Ascending aorta (tissue), 2 donors: ENCODE measurements around the gene CLK4. TPM values are rescaled to one million over a fixed set of nuclear protein-coding genes. Genes with fewer than 3 reads are reported as not detected.

ENCODE experiments used
- DNase-seq, 2 donors: peaks; one replicate each; pipeline ENCODE4 v3.0.0-alpha.2; 2019; ENCODE audit warnings: low spot score in 2 of 2
- H3K27ac ChIP-seq, 2 donors: fragments of 200-600 bp; sonication (generic); one replicate each; pipeline ENCODE4 v1.5.1; 2016 to 2017; ENCODE audit warnings: mild to moderate bottlenecking in 1 of 2
- H3K27me3 ChIP-seq: fragments of 200-600 bp; sonication (generic); one replicate; pipeline ENCODE4 v1.5.1; 2017
- H3K36me3 ChIP-seq, 2 donors: fragments of 200-600 bp; sonication (generic); one replicate each; pipeline ENCODE4 v1.5.1; 2016
- H3K4me1 ChIP-seq, 2 donors: fragments of 200-600 bp; sonication (generic); one replicate each; pipeline ENCODE4 v1.5.1; 2016 to 2017; ENCODE audit warnings: mild to moderate bottlenecking in 1 of 2
- H3K4me3 ChIP-seq, 2 donors: fragments of 200-600 bp; sonication (generic); one replicate each; pipeline ENCODE4 v1.5.1; 2016 to 2017; ENCODE audit warnings: mild to moderate bottlenecking in 1 of 2
- H3K9me3 ChIP-seq, 2 donors: fragments of 200-600 bp; sonication (generic); one replicate each; pipeline ENCODE4 v1.5.1; 2016
- intact Hi-C: fragments of 100-400 bp; cut with DNase I; formaldehyde crosslinking; loops from one replicate; pipeline ENCODE4 v1.15.1; 2023
- total RNA-seq: library from RNA; depleted of rRNA; stranded (reverse); fragments of >200 nt; gene quantifications from one replicate; pipeline ENCODE4 v1.1.0, GENCODE V29; 2016
- TF ChIP-seq, protein P1 (sequence below), 3 experiments: fragments of 200-600 bp in 2 of 3; fragments of 450-650 bp in 1 of 3; sonication (generic) in 2 of 3; IDR thresholded peaks; one replicate each; pipeline ENCODE4 v1.5.1; 2016 to 2019; ENCODE audit warnings: antibody characterized with exemption in 3 of 3, mild to moderate bottlenecking in 1 of 3, moderate library complexity in 1 of 3

Gene CLK4
- total RNA-seq, 1 donor from 2014 or later: 17.6 TPM

GRCh38 chr5:178560911-178561310 lies 65.9 kb downstream of the CLK4 start:
- no peaks in the 10 kb centered on the region for H3K27me3 ChIP-seq
- no peak for DNase-seq
- no peaks in the 10 kb centered on the region for H3K4me1 ChIP-seq
- H3K36me3 ChIP-seq: no peaks in the 10 kb centered on the region
- no peaks in the 10 kb centered on the region for H3K9me3 ChIP-seq
- intact Hi-C loops: no loop called here
- no peak overlapping the region for H3K4me3 ChIP-seq
- TF ChIP-seq, protein P1, sequence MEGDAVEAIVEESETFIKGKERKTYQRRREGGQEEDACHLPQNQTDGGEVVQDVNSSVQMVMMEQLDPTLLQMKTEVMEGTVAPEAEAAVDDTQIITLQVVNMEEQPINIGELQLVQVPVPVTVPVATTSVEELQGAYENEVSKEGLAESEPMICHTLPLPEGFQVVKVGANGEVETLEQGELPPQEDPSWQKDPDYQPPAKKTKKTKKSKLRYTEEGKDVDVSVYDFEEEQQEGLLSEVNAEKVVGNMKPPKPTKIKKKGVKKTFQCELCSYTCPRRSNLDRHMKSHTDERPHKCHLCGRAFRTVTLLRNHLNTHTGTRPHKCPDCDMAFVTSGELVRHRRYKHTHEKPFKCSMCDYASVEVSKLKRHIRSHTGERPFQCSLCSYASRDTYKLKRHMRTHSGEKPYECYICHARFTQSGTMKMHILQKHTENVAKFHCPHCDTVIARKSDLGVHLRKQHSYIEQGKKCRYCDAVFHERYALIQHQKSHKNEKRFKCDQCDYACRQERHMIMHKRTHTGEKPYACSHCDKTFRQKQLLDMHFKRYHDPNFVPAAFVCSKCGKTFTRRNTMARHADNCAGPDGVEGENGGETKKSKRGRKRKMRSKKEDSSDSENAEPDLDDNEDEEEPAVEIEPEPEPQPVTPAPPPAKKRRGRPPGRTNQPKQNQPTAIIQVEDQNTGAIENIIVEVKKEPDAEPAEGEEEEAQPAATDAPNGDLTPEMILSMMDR (IDR thresholded peaks at IDR 0.05): no peak
- H3K27ac ChIP-seq: no peak overlapping the region

DNA sequence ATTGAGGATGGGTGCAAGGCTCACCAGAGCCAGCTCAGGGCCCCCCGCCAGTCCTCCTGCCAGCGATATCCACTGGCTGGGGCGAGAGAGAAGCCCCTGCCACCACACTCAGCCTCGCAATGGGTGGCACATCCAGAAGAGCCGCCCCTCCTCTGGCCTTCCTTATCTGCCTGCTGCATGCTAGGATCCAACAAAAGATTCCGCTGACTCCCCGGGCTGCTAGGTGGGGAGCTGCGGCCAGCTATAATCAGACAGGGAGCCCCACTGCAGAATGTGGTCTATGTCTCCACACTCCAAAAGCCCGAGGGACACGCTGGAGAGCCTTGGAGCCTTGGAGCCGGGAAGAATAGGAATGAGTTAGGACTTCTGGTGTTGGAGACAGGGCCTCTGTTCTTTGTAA lies 69.4 kb downstream of the CLK4 start:
- Histone ChIP-seq H3K4me1 (no peaks in the 10 kb centered on the region), H3K36me3 (no peaks in the 10 kb centered on the region), H3K27ac (no peak overlapping the region), H3K4me3 (no peak overlapping the region), H3K9me3 (no peaks in the 10 kb centered on the region), H3K27me3 (no peaks in the 10 kb centered on the region)
- no peak for DNase-seq
- intact Hi-C loops: no loop called here
- TF ChIP-seq, protein P1 (IDR thresholded peaks at IDR 0.05): no peak

GRCh38 chr5:178555771-178556211 lies 71.1 kb downstream of the CLK4 start:
- Histone ChIP-seq H3K27me3 (no peaks in the 10 kb centered on the region), H3K27ac (no peak overlapping the region), H3K36me3 (no peaks in the 10 kb centered on the region), H3K4me3 (no peak overlapping the region), H3K9me3 (no peaks in the 10 kb centered on the region), H3K4me1 (no peaks in the 10 kb centered on the region)
- no peak for DNase-seq
- TF ChIP-seq, protein P1 (IDR thresholded peaks at IDR 0.05): no peak
- intact Hi-C loops: no loop called here

DNA sequence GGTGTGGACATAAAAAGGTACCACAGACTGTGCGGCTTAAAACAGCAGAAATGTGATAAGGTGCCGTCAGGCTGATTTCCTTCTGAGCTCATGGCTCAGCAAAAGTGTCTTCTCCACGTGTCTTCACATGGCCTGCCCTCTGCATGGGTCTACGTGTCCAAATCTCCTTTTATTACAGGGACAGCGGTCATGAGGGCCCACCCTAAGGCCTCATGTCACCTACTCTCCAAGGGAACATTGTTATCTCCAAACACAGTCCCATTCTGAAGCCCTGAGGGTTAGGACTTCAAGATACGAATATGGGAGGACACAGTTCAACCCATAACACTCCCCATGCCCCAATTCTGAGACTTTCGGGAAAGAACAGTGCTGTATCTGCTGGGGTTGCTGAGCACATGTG lies 71.8 kb downstream of the CLK4 start:
- DNase-seq: no peak
- Histone ChIP-seq H3K4me3 (no peak overlapping the region), H3K27ac (no peak overlapping the region), H3K27me3 (no peaks in the 10 kb centered on the region), H3K36me3 (no peaks in the 10 kb centered on the region), H3K4me1 (no peaks in the 10 kb centered on the region), H3K9me3 (no peaks in the 10 kb centered on the region)
- intact Hi-C loops: no loop called here
- TF ChIP-seq, protein P1 (IDR thresholded peaks at IDR 0.05): no peak

DNA sequence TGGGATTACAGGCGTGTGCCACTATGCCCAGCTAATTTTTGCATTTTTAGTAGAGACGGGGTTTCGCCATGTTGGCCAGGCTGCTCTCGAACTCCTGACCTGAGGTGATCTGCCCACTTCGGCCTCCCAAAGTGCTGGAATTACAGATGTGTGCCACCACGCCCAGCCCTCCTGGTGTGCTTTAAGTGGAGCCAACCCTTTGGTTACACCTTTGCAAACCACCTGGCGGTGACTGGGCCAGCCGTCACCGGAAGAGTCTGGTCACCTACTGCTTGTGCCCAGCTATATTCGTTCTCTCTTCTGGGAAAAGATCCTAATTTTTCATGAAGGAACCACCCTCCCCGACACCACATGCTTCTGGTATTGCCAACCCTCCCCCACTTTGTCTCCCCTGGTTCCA lies 72.5 kb downstream of the CLK4 start:
- H3K4me3 ChIP-seq: no peak overlapping the region
- no peak for DNase-seq
- intact Hi-C loops: loop anchor here (5.0 kb wide), 2 partner anchors 87 to 272 kb away; no protein-coding TSS in a partner anchor
- H3K36me3 ChIP-seq: no peaks in the 10 kb centered on the region
- H3K27me3 ChIP-seq: no peaks in the 10 kb centered on the region
- TF ChIP-seq, protein P1 (IDR thresholded peaks at IDR 0.05): no peak
- H3K9me3 ChIP-seq: no peaks in the 10 kb centered on the region
- H3K4me1 ChIP-seq: no peaks in the 10 kb centered on the region
- H3K27ac ChIP-seq: no peak overlapping the region

GRCh38 chr5:178553517-178553916 lies 73.3 kb downstream of the CLK4 start:
- DNase-seq: no peak
- Histone ChIP-seq H3K4me1 (no peaks in the 10 kb centered on the region), H3K9me3 (no peaks in the 10 kb centered on the region), H3K27ac (no peak overlapping the region), H3K27me3 (no peaks in the 10 kb centered on the region), H3K4me3 (no peak overlapping the region), H3K36me3 (no peaks in the 10 kb centered on the region)
- TF ChIP-seq, protein P1 (IDR thresholded peaks at IDR 0.05): no peak
- intact Hi-C loops: loop anchor here (5.0 kb wide), 2 partner anchors 86 to 271 kb away; no protein-coding TSS in a partner anchor
